NCI-H82 treated with DMSO at 0.1 percent for 48 hours (cell line): ENCODE results near the gene MARK4.
"Not testable (repeated sequence)": the region's sequence is repeated elsewhere in the genome, so short reads cannot be mapped to it uniquely, and the experiment has no call there.

Source experiments
- DNase-seq: peaks from one replicate; lab custom pipeline; 2025; ENCODE audit not compliant: unreplicated experiment; lab: John Stamatoyannopoulos, UW

MARK4 gene

DNA sequence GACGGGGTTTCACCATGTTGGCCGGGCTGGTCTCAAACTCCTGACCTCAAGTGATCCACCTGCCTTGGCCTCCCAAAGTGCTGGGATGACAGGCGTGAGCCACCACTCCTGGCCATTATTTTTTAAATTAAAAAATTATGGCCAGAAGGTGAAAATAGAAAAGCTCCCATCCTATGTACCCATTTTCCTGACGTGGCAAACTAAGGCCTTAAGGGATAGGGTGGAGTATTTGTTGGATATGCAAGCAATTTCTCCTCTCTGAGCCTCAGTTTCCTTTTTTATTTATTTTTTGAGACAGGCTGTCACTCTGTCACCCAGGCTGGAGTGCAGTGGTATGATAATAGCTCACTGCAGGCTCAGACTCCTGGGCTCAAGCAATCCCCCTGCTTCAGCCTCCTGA lies 83.8 kb downstream of the MARK4 start:
- not testable (repeated sequence) for DNase-seq

DNA sequence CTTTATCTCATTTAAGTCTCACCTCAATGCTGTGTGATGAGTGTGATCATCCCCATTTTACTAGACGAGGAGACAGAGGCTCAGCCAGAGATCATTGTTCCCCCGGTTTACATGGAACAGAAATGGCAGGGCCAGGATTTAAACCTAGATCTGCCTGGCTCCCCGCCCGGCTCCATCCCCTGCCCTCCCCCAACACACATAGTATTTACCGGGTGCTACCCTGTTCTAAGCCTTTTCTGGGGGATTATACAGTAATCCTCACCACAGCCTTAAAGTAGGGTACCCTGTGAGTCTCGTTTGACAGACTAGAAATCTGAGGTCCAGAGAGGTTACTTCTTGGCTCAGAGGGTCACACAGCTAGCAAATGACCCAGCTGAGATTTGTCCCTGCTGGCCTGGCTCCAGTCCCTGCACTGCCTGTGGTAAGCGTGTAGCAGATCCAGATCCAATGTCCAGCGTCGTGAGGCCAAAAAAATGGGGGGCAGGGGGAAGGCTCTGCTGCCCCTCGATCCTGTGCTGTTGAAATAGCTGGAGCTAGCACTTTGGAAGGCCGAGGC lies 85.7 kb downstream of the MARK4 start:
- peak; percentile 51 for DNase-seq

DNA sequence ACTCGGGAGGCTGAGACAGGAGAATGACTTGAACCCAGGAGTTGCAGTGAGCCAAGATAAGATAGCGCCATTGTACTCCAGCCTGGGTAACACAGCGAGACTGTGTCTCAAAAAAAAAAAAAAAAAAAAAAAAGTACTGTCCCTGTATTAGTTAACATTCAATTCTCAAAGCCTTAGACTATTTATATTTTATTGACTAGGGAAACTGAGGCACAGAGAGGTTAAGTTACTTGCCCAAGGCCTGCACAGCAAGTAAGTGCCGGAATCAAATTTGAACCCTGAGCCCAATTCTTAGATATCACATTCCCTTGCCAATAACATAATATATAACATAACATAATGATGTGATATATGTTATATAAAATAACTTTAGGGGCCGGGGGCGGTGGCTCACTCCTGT lies 88.6 kb downstream of the MARK4 start:
- DNase-seq = no peak

DNA sequence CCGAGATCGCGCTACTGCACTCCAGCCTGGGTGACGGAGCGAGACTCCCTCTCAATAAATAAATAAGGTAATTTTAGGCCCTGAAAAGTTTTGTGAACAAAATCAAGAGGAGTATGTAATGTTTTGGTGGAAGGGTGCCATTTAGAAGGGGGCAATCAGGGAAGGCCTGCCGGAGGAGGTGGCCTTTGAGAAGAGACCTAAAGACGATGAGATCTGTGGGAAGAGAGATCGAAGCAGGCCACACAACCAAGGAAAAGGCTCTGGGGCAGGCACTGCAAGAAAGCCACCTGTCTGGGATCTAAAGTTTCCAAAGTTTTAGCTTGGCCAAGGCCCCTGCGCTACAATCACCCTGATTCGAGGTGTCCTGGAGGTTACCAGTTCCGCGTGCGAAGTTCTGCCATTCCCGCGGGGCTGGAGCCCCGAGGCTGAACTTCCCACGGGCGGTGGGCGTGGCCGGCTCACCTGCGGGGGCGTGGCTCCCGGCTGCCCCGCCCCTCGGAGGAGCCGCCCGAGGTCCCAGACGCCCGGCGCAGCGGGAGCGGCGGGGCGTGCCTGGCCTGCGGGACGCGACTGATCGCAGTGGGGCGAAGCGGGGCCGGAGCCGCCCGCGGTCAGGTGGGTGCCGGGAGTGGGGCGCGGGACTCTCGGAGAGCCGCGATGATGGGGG lies 89.3 kb downstream of the MARK4 start, which contains the start of gene KLC3:
Gene KLC3, plus strand, starts transcription at position 519 of the 667 bp plus-strand sequence. CDS start 4,792 bp downstream, outside the sequence.
- DNase-seq = no peak

DNA sequence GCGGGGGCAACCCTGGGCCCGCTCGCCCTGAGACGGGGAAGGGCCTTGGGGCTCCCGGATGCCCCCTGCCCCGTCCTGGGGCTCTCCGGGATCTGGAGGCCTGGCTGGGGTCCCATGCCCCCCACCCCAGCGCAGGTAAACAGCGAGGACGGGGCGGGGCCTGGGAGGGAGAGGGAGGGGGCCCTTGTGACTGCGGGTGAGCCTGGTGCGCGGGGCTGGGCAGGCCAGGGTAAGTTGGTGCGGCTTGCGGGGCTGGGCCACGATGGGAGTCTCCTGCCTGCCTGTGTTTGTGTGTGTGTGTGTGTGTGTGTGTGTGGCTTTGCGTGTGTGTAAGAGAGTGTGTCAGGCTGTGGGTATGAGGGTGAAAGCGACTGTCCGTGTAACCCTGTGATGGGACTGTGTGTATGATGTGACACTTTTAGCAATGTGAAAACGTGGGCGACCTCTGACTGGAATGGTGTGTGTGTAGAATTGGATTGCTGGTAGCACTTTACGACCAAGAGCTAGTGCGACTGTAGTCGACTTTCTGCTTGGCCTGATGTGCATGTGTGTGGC lies 89.9 kb downstream of the MARK4 start:
- DNase-seq = no peak

DNA sequence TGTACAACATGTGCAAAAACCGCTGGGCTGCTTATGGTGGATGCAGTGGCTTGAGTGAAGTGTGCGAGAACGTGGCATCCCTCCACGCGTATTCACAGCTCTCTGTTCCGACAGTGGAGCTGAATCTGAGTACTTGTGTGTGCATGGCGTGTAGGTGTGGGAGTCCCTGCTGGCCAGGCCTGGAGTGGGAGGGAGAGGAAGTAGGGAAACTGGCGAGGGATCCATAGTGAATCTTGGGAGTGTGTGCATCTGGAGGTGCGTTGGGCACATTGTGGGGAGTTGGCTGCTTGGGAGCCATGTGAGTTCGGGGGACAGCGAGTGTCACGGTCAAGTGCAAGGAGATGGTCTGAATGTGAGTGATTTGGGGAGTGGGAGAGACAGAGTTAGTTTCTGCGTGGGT lies 91.8 kb downstream of the MARK4 start:
- no peak for DNase-seq

DNA sequence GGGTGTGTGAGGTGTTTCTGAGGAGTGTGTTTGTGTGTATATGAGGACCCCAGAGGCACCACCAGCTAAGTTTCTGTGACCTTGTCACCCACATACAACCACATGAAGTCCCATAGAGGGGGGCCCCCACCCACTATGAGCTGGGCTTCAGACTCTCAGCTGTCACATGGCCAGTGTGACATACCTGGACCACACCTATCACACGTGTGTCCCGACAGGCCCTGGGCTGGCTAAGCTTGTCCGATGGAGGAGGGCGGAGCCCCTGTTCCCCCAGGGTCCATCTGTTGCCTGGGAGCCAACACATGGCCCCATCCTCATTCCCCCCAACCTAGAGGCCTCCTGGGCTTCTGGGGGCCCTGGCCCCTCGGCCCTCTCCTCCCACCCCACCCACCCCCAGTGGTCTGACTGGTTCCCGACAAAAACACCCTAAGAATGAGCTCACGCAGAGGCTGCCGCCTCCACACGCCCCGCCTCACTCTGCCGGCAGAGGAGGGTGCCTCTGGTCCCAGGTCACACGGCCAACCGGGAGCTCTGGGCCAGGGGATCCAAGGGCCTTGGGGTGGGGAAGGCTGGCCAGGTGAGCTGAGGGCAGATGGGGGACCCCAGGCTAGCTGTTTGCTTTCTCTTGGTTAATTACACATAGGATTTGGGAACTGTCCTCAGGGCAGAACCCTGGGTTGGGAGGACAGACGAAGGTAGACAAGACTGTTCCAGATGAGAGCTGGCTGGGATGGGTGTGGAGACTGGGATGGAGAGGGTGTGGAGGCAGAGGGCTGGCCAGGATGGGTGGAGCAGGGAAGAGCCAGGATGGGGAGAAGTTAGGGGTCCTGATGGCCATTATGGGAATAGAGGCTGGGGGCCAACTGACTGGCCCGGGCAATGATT lies 93.8 kb downstream of the MARK4 start:
- DNase-seq = no peak

DNA sequence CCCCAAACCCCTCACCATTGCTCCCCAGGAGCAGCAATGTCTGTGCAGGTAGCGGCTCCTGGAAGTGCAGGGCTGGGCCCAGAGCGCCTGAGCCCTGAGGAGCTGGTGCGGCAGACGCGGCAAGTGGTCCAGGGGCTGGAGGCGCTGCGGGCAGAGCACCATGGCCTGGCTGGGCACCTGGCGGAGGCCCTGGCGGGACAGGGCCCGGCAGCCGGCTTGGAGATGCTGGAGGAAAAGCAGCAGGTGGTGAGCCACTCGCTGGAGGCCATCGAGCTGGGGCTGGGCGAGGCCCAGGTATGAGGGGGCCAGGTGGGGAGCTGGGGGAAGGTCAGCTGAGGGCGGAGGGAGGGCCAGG lies 94.4 kb downstream of the MARK4 start:
- no peak for DNase-seq

DNA sequence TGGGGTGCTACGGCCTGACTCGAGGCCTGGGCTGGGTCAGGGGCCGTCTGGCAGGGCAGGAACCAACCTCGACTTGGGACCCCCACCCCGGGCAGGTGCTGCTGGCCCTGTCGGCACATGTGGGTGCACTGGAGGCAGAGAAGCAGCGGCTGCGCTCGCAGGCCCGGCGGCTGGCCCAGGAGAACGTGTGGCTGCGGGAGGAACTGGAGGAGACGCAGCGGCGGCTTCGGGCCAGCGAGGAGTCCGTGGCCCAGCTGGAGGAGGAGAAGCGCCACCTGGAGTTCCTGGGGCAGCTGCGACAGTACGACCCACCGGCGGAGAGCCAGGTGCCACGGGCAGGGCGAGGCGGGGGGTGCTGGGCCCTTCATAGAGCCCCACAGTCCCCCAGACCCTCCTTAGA lies 95.4 kb downstream of the MARK4 start:
- no peak for DNase-seq

DNA sequence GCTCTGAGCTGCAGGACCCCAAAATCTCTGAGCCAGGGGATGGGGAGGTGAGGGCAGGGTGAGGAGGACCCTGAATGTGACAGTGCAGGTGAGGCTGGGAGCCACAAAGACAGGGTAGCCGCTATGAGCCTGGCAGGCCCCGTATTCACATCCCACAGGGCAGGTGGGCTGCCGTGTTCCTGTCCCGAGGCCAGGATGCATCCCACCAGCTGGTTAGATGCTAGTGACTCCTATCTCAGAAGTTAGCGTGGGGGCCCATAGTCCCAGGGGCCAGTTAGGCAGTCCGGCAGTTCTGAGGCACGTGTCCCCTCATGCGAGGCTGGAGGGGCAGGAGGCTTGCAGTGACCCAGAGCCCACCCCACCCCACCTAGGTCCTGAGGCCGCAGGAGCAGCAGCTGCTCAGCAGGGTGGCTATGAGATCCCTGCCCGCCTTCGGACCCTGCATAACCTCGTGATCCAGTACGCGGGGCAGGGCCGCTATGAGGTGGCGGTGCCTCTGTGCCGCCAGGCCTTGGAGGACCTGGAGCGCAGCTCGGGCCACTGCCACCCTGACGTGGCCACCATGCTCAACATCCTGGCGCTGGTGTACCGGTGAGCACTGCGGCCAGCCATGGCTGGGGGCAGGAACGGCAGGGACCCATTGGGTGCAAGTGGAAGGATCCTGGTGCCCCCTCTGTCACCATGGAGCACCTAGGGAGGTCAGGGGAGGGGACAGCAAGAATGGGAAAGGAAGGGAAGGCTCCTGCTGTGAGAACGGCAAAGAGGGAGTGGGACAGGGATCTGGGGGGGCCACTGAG lies 96.7 kb downstream of the MARK4 start:
- DNase-seq = no peak

DNA sequence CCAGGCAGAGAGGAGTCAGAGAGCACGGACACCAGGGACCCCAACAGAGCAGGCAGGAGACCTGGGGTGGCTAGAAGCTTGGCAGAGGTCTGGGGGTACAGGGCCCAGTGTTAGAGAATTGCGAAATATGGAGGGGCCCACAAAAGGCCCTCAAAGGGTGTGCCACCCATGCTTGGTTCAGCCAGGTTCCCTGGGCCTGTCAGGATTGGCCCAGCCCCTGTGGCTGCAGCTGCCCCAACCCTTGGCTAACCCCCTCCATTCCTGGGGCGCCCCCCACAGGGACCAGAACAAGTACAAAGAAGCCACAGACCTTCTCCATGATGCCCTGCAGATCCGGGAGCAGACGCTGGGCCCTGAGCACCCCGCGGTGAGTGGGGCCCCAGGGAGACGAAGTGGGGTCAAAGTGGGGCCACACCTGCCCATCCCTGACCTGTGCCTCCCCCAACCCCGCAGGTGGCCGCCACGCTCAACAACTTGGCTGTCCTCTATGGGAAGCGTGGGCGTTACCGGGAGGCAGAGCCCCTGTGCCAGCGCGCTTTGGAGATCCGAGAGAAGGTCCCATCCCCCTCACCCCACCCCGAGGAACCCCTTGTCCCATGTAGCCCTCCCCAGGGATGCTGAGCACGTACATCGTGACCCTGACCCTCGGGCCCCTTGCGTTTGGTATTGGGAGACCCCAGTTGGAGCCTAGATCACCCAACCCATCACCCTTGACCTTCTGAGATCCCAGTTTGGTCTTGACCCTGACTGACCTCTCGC lies 97.5 kb downstream of the MARK4 start:
- no peak for DNase-seq

DNA sequence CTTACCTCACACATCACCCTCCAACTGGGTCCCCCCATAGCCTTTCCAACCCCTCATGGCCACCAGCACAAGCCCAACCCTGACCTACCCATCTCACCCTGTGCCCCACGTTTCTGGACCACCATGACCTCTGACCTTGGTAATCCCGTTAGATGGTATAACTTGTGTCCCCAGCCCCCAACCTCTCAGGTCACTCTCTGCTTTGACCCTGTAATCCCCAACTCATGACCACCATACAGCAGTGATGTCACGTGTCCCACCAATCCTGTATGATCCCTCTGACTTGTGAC lies 98.0 kb downstream of the MARK4 start:
- DNase-seq = no peak

DNA sequence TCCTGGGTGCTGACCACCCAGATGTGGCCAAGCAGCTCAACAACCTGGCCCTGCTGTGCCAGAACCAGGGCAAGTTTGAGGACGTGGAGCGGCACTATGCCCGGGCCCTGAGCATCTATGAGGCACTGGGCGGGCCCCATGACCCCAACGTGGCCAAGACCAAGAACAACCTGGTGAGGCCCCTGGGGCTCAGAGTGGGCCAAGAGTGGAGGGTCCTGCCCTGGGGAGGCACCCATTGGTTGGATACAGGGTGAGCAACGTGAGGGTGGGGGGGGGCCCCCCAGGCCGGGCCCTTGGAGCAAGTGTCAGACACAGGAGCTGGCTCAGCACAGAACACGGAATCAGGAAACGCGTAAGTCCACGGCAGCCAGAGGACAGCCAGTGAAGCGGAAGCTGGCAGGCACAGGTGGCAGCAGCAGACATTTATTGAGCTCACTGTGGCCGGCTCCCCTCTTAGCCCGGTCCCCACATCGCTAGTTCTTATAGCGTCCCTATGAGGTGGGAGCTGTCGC lies 98.4 kb downstream of the MARK4 start:
- DNase-seq = no peak

DNA sequence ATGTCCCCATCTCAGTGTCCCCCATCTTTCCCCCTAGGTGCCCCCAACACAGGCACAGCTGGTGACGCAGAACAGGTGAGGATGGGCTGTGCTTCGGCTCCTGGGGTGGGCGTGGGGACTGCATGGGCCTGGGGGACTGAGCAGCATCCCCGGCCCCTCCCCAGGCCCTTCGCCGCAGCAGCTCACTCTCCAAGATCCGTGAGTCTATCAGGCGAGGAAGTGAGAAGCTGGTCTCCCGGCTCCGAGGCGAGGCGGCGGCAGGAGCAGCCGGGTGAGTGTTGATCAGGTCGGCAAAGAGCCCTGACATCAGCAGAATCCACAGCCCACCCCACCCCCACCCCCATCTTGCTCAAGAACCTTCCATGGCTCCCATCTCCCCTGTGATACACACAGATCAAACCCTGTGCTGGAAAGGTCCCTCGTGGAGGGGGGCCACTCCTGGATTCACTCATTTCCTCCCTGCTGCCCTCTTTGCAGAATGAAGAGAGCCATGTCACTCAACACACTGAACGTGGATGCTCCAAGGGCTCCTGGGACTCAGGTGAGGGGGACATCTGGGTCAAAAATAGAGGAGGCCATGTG lies 99.5 kb downstream of the MARK4 start:
- no peak for DNase-seq

DNA sequence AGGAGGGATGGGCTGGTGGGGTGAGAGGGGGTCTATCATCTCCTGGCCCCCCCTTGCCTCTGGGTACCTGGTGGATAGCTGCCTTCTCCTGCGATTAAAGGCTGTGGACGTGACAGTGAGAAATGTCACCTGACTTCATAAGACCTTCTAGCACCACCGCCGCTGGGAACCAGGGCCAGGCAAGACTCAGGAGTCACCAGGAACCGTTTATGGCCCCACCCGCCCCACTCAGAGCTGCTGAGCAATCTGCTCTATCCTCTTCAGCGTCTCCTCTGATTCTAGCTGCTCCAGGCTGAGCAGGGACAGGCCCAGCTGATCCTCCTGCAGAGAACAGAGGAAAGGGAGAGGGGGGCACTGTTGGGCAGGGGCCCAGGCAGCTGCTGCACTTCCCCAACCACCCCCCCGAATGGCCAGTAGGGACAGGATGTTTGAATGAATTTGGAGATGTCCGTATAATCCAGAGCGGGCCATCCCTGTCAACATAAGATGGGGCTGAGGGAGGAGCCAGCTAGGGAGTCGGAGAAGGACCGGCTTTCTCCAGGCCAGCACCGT lies 100.4 kb downstream of the MARK4 start:
- no peak for DNase-seq

DNA sequence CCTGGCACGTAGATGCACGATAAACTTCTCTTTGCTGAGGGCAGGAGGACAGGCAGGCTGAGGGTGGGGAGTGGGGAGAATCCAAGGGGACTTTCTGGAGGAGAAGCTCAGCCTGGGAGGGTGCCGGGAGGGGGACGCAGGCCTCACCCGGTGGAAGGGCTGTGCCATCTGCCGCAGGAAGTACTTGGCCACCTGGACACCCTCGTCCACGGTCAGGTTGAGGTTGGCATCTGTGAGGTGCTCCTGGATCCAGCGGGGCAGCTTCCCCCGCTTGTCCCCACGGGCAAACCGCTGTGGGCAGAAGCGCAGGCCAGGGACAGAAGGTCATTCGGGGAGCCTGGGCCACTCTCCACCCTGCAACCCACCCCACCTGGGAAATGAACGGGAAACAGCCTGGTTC lies 101.0 kb downstream of the MARK4 start:
- DNase-seq = no peak

DNA sequence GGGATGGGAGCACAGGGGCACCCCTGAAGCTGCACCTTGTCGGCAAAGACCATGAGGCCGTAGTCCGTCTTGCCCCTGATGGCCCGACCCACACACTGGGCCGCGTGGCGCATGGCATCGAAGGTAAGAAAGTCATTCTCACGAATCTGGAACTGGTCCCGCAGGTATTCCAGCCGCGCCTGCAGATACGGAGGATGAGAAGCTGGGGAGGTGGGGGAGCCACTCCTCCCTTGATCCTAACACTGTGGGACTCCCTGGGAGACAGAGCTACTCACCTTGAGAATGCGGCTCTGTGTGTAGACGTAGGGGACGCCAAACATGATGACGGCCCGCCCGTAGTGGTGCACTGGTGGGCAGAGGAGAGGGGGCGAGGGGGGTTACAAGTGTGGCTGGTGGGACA lies 101.4 kb downstream of the MARK4 start:
- no peak for DNase-seq

DNA sequence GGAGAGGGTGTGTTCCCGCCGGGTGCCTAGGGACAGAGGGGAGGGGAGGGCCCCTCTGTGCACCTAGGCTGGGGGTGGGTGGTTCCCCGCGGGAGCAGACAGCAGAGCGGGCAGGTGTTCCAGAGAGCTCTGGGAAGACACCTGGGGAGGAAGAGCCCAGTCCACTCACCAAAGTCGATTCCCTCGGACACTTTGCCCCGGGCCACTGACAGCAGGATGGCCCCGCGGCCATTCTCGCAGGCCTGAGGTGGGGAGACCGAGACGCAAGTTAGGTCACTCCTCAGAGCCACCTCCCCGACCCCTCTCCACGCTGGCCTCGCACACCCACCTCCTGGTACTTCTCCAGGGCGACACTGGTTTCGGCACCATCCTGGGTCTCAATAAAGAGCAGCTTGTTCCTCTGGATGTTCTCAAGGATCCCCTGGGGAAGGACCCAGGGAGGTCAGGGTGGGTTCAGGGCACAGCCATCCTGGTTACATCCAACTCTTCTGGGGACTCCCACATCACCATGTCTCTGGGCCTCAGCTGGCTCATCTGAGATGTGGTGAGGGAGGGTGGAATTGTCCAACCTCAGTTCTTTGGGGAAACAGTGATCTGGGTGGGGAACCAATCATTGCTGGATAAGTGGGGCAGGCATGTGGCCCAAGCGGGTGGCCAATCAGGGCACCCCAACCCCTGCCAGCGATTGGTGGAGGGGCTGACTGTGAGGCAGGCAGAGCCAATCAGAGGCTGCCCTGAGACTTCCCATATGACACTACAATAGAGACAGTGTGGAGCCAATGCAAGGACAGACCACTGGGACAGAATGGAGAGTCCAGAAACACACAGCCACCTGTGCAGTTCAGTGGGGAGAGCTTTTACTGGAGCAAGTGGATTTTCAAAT lies 102.1 kb downstream of the MARK4 start:
- no peak for DNase-seq
